GM21528 (cell line): ENCODE results near the gene CD59.
"Not testable (repeated sequence)": the region's sequence is repeated elsewhere in the genome, so short reads cannot be mapped to it uniquely, and the experiment has no call there.

Source experiments
- ATAC-seq: cut with Tn5 transposase; IDR thresholded peaks from one replicate; pipeline ENCODE4 v1.9.1; 2021; ENCODE audit warnings: mild to moderate bottlenecking, moderate library complexity; ENCODE audit not compliant: unreplicated experiment, low FRiP score

CD59 gene

DNA sequence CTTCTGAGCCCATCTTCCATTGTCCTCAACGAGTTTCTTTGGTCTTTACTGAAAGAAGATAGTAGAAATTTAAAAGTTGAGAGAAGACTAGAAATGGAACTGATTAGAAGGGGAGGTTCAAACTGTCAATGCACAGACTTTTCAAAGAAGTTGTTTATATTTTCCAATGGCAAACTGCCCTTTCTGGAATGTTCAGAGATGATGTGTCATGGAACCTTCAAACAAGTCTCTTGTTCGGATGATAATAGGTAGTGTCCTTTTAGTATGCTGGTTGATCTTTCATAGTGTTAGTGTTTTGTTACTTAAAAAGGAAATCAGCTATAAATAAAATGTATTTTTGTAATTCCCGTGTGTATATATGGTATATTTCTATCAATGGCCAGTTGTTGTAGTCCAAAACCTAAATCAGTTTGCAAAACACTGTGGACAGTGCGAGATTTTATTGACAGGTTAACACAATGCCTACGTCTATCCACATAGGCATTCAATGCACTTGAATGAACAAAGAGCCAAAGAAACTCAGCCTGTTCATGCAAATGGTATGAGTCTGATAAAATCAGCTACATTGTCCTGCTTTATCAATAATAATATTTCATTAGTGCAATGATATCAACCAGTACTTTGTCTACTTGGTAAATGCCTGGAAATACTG lies 66.5 kb downstream of the CD59 start:
- no peak for ATAC-seq

DNA sequence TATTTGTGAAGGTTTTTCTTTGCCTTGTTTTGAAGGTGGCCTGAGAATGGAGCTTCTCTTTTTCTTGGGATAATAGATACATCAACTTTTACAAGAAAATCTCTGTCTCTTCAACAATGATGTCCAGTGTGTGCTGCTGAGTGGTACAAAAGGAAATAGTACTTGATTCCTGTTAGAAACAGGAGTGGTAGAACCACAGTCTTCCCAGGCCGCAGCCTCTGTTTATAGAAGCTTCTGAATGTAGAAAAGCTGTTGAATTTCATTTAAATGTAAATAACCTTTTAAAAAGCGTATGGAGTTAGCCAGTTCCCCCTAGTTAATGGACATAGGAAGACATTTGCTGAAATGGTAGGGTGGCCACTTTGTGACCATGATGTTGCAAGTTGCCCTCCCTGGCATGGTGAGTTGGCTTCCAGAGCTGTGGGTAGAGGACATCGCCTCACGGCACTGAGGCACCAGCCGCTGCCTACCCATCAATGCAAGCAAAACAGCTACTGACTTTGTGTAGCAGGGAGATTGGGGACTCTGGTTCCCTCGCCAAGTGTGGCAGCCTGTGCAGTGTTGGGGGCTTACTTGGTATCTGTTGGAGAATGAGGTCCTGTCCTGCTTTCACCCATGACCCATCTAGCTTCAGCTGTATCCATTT lies 67.1 kb downstream of the CD59 start:
- ATAC-seq = no peak

DNA sequence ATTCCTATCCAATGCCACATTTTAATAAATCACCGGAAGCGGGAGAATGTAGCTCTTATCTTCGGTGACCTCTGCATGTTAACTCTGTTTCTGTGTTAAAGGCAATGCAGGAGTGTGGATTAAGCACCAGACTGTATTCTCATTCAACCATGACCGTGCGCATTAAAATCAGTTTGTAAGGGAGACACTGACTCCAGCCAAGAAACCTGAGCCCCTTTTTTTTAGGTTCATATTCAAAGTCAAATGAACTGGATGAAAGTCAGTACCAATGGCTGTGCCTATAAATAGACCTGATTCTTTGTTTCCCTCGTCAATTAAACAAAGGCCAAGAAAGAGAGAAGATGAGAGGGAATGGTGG lies 67.8 kb downstream of the CD59 start:
- no peak for ATAC-seq

DNA sequence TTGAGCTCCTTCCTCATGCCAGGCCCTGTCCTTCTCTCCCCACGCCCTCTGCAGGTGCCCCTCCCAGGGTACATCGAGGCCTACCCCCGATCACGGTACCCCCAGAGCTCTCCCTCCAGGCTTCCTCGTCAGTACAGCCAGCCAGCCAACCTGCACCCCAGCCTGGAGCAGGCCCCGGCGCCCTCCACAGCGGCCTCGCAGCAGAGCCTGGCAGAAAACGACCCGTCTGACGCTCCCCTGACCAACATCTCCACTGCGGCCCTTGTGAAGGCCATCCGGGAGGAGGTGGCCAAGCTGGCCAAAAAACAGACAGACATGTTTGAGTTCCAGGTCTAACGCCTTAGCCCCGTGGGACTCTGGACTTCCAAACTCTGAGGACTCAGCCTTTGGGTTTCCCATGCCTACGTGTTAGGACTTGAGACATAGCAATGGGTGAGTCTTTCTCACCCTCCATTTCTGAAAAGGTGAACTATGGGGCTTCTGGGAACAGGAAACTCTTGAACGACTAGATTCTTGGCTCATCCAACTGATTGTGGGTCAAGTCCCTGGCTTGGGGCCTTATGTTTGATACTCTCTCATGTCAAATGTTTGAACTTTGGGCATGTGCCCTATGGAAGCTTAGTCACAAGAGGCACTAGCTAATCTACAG lies 68.3 kb downstream of the CD59 start:
- ATAC-seq = no peak

DNA sequence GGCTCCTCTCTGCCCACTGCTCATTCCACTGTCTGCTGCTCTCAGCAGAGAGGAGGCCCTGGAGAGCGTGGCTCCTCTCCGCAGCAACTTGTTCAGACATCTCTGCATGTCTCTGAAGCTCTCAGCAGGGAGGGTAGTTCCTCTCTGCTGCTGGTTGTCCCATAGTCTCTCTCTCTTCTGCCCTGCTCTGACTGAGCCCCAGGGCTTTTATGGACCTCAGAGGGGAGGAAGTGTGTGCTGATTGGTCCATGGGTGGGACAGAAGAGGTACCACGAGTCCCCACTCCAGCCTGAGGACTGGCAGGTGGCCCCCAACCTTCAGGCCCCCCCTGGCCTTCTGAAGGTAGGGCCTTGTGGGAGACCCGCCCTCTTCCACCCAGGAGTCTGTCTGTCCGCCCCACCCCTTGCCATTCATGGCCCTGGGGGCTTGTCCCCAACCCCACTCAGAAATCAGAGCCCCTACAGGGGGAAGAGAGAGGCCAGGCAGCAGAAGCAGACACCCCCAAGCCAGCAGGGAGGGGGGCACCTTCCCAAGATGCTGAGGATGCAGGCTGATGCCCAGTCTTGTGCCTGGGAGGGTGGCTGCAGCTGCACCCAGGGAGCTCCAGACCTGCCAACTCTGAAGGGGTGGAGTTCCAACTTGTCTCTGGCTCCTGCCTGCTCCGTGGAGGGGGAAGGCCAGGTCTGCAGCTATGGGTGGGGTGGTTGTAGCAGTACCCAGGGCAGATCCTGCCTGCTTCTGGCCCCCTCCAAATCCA lies 70.7 kb downstream of the CD59 start:
- ATAC-seq = no peak

DNA sequence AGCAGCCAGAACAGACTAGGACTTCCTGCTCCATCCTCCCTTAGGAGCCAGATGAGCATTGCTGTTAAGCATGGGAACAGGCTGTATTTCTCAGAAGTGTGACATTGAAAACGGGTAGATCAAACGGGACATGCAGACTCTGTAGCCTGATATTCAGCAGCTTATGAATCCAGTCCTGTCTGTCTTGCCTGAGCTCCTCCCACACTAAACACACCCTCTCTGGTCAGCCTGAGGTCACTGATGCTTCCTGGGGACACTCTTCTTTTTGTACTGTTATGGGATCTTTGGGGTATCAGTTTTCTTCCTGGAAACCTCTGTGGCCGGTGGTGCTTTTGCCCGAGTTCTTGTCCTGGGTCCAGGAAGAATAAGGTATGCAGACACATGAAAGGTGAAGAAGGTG lies 71.4 kb downstream of the CD59 start:
- no peak for ATAC-seq

DNA sequence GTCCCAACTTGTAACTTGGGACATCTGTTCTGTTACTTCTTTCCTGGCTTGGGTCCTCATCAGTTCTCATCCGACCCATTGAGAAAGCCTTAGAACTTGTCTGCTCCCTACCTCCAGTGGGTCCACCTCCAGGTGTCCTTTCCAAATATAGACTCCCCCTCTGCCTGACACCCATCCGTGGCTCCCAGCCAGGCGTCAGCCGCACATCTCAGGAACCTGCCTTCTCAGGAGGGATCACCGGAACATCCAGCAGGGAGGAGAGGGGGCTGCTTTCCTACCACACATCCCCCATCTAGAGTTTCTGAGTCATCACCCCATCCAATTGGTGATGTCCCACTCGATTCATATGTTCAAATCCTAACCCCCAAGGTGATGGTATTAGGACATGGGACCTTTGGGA lies 72.1 kb downstream of the CD59 start:
- no peak for ATAC-seq

DNA sequence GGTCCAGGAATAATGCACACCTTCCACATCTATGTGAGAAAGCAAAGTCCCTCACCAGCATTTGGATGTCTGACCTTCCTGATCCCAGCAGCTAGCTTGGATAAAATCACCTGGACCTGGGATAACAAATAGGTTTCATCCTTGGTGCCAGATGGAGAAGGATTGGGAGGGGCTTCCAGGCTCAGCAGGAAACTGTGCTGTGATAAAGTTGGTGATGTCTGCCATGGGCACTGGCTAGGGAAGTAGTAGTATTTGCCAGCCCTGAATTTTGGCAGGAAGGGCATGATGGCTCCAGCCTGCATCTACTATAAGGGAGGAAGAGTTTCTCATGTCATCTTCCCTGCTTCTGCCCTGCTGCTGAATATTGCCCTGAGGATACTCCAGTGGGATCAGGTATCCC lies 73.1 kb downstream of the CD59 start:
- no peak for ATAC-seq

DNA sequence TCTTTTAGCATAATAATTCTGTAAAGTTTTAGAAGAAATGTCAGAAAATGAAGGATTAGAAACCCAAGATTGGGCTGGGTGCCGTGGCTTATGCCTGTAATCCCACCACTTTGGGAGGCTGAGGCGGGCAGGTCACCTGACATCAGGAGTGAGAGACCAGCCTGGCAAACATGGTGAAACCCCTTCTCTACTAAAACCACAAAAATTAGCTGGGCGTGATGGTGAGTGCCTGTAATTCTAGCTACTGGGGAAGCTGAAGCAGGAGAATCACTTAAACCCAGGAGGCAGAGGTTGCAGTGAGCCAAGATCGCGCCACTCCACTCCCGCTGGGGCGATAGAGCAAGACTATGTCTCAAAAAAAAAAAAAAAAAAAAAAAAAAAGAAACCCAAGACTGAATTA lies 74.7 kb downstream of the CD59 start:
- not testable (repeated sequence) for ATAC-seq

DNA sequence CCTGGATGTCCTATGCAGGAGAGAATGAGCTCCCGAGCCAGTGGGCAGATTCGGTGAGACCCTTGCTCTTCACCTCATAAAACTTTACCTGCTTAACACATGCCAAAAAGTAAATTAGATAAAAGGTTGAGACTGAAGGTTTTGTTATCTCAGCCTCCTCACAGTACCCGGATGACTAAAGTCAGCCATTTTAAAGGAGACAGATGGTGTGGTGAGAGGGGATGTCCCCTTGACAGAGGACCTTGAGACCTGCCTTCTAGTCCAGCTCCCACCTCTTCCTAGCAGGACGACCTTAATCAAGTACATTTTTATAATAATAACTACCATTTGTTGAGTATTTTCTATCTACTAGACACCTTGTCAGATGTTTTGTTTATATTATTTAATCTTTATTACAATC lies 75.3 kb downstream of the CD59 start:
- no peak for ATAC-seq

DNA sequence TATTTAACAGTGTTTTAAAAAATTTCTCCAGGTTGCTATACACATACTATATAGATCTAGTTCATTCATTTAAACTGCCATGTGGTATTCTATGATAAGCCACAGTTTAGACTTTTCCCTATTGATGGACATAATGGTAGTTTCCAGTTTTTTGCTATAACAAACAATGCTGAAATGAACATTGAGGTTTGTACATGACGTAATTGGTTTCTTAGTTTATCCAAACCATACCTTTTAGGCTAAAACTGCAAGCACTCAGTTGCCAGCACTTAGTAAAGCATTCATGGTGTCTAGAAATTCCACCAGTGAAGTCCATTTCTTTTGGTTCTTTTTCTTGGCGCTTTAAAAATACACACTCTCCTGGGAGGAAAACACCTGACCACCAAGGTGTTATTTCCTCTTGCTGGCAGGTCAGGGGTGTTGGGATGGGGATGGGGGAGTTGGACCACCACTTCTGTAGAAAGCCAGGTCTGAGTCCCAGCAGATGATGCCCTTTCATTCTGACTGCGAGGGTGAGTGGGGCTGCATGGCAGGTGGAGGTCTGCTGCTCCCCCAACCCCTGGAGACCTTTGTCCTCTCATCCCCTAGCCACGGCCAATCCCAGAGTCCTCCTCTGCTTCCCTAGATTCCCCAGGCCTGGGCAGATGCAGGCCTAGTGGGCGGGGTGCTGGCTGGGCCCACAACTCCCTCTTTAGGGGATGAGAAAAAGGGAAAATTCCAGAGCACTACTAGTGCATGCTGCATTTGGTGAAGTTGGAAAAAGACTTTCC lies 76.7 kb downstream of the CD59 start:
- no peak for ATAC-seq

DNA sequence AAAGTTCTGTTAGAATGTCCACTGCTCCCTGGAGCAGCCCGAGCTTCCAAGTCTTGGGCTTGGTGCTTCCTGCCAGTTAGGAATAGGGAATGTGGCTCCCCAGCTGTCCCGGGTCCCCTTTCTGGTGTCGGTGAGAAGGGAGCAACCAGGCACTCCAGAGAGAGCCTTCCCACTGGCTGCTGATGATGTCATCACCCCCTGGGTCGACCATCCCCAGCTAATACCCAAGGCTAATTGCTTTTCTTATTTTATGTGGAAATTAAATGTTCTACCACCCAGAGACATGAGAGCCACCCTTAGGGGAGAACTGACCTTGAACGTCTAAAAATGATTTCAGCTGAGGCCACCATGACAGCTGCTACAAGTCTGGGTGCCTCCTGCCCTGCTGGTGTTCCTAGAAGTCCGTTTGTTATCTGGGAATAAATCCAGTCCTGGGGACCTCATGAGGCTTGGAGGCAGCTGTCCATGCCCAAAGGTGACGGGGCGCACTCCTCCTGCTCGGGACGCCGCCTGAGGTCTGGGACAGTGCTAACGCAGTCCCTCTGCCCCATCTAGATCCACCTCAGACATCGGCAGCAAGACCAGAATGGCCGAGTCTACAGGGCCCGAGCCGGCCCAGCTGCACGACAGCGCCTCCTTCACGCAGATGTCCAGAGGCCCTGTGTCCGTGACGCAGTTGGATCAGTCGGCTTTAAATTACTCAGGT lies 77.9 kb downstream of the CD59 start:
- ATAC-seq = no peak

DNA sequence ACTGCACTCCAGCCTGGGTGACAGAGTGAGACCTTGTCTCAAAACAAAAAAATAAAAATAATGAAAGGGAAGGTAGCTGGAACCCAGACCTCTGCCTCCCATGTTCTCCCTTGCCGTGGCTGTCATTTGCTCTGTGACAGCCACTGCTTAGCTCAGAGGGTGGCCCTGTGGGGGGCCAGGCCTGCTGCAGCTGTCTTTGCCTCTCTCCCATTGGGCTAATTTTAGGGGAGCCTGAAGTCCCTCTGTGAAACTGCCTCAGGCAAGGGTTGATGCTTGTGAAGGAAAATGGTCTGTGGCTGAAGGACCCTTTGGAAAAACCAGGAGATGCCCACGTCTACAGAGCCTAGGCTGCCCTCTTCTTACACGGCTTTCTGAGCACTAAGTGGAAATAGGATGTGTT lies 78.5 kb downstream of the CD59 start:
- no peak for ATAC-seq

DNA sequence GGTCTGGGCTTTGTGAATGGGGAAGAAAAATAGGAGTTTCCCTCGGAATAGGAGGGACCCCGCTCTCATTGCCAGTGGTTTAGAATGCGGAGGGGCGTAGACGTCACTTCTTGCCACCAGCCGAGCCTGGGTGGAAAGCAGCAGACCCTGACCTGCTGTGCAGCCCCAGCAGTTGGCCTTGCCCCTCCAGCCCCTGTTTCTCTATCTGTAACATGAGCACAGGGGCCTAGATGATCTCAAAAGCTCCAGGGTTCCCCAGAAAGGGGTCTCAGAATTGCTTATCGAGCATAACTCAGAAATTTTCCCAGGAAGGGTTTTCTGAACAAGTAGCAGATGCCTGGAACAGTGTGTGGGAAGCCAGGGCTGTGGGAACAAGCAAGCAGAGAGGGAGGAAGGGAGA lies 79.5 kb downstream of the CD59 start:
- no peak for ATAC-seq

DNA sequence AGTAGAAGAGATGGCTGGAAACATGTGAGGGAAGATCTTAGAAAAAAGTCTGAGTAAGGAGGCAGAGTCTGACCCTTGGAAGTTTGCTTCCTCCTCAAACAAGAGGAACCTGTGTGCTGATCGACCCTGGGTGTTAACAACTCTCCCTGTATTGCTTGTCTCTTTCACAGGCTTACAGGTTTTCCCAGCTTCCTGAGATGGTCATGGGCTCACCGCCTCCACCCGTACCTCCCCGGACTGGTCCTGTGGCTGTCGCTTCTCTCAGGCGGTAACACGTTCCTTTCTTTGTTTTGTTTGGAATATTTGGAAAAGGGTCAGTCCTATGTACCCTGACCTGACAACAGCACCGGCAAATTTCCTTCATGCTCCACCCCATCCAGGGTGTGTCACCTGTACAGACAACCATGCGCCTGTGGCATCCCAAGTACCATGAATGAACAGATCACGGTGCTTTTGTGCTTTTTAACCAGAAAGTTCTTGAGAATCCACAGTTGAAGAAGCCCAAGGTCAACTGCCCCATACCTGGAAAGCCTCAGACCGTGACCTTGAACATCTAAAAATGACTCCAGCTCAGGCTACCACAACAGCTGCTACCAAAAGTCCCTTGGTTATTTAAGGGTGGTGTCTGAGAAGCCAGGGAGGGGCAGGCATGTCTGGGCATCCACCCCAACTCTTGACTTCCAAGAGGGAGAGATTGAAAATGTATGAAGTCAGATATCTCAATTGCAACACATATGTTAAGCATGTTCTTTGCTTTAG lies 80.2 kb downstream of the CD59 start:
- no peak for ATAC-seq

DNA sequence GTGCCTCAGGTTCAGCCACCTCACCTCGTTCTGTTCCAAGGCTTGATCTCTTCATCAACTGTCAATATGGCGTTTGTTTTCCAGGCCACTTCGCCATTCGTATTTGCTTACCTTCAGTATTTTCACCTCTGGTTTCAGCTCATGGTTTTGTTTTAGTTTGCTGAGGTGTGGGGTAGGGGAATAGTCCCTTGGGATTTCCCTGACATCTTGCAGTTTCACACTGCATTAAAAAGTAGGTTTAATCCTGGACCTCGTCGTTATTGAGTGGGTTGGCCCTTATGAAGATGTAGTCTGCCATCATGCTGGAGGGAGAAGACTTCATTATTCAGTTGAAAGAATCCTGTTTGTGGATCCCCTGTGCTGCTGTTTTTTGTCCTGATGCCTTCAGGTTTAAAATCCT lies 81.6 kb downstream of the CD59 start:
- ATAC-seq = no peak
